SU-DHL-6 (cell line): ENCODE data around the gene PPP1R12A.

Experiments
- EZH2phosphoT487 ChIP-seq: fragments of 200-600 bp; sonication (generic), shearing (Covaris generic); conservative IDR thresholded peaks from 2 replicates; pipeline ENCODE4 v1.6.1; 2018; ENCODE audit warnings: mild to moderate bottlenecking, antibody characterized with exemption, low read length, moderate library complexity, mixed read lengths
- TF ChIP-seq, protein P1 (sequence below): fragments of 200-600 bp; sonication (generic); IDR thresholded peaks from one replicate; pipeline ENCODE4 v1.5.1; 2017; ENCODE audit warnings: antibody characterized with exemption, mild to moderate bottlenecking, low read length, moderate library complexity; ENCODE audit not compliant: insufficient read depth, poor library complexity, severe bottlenecking

DNA sequence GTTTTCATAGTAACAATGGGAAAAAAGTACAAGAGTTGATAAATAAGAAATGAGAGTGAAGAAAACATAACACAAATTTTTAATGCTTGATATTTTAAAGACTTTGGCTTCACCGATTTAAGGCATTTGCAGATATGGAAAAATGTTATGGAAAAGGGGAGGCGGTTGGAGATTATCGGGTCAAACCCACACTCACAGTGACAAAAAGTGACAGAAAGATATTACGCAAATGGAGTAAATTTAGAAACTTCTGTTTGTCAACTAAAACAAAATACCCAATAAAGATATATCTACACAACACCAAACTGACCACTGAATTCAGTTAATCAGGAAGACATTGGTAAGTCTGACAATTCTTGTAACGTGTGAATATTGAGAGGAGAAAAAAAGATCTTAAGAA, 2.5 kb downstream of the PPP1R12A start:
- TF ChIP-seq, protein P1, sequence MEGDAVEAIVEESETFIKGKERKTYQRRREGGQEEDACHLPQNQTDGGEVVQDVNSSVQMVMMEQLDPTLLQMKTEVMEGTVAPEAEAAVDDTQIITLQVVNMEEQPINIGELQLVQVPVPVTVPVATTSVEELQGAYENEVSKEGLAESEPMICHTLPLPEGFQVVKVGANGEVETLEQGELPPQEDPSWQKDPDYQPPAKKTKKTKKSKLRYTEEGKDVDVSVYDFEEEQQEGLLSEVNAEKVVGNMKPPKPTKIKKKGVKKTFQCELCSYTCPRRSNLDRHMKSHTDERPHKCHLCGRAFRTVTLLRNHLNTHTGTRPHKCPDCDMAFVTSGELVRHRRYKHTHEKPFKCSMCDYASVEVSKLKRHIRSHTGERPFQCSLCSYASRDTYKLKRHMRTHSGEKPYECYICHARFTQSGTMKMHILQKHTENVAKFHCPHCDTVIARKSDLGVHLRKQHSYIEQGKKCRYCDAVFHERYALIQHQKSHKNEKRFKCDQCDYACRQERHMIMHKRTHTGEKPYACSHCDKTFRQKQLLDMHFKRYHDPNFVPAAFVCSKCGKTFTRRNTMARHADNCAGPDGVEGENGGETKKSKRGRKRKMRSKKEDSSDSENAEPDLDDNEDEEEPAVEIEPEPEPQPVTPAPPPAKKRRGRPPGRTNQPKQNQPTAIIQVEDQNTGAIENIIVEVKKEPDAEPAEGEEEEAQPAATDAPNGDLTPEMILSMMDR = no peak
- TF ChIP-seq EZH2phosphoT487 = no peak
